ENCODE measurements around the gene CDIPT.
A peak's percentile ranks its signal among the peaks of the same experiment; 100 is the strongest.
"Not testable (repeated sequence)": the region's sequence is repeated elsewhere in the genome, so short reads cannot be mapped to it uniquely, and the experiment has no call there.

The CDIPT gene

DNA sequence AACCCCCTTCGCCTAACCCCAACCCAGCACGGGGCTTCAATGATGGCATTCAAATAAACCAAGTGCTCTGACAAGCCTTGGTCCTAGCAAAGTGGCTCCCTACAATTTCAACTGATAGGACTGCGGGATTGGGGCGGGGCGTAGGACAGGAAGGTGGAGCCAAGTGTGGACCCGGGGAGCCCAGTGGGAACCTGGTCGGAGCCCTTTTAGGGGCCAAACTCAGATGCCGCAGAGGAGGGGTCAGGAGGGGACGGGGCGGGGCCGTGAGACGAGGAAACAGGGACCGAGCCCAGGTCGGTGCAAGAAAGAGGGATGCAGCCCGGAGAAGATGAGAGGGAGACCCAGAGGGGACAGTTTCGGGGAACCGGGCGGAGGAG, 13.2 kb upstream of the CDIPT start:
- Histone ChIP-seq H3K9me3 (ENCODE audit: insufficient read depth, low read depth, low read length) (no peaks in the 10 kb centered on the region), H3K4me3 (ENCODE audit: low read length) (peak overlapping the region; percentile 57), H3K36me3 (ENCODE audit: insufficient read depth, low read length) (peaks cover 14% of the 10 kb centered on the region), H3K27me3 (ENCODE audit: insufficient read depth, low read length) (peaks cover 9% of the 10 kb centered on the region), H3K9ac (ENCODE audit: low read depth, low read length) (no peak overlapping the region), H3K27ac (ENCODE audit: low read depth, low read length) (no peak overlapping the region), H3K4me1 (ENCODE audit: insufficient read depth, low read length) (peaks cover 4% of the 10 kb centered on the region; the same call in 1 of the 2 replicates)
- WGBS = 66% methylated on average over 18 of the region's 18 CpGs

DNA sequence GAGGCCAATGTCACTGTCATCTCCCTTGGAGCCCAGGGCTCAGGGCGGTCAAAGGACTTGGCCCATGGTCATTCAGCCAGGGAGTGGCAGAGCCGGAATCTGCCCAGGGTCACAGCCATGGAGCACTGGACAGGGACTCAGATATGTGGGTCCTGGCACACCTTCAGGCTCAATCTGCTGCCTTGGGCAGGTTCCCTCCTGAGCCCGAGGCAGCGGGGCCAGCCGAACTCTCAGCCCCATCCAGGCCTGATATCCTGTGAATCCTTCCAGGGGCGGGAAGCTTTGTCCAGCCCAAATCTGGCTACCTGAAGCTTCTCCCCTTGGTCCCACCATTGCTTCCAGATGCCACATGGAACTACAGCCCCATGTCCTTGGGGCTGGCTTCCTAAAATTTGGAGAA, 12.2 kb upstream of the CDIPT start:
- Histone ChIP-seq H3K9ac (ENCODE audit: low read depth, low read length) (no peak overlapping the region), H3K27me3 (ENCODE audit: insufficient read depth, low read length) (peaks cover 9% of the 10 kb centered on the region), H3K27ac (ENCODE audit: low read depth, low read length) (no peak overlapping the region), H3K4me1 (ENCODE audit: insufficient read depth, low read length) (peaks cover 4% of the 10 kb centered on the region; the same call in 1 of the 2 replicates), H3K36me3 (ENCODE audit: insufficient read depth, low read length) (peaks cover 14% of the 10 kb centered on the region), H3K9me3 (ENCODE audit: insufficient read depth, low read depth, low read length) (no peaks in the 10 kb centered on the region), H3K4me3 (ENCODE audit: low read length) (no peak overlapping the region)
- 95% methylated on average over 6 of the region's 6 CpGs for WGBS

DNA sequence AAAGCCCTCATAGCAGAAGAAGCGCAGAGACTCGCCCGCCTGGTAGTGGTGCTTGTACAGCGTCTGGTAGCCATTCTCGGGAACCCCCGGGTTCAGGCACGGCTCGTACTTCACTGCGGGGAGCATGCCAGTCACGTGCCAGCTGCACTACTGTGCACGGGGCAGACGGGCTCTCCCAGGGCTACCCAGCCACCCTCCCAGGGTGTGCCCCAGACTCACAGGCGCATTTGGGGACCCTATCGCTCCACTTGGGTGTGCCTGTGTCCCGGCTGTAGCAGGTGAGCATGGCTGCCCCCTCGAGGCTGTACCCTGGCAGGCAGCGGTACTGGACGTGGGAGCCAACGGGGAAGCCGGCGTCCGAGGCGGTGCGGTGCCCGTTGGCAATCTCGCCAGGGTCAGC, 10.3 kb upstream of the CDIPT start:
- peaks cover 4% of the 10 kb centered on the region; the same call in 1 of the 2 replicates for H3K4me1 ChIP-seq (ENCODE audit: insufficient read depth, low read length)
- no peak overlapping the region for H3K4me3 ChIP-seq (ENCODE audit: low read length)
- WGBS = 95% methylated on average over 26 of the region's 26 CpGs

DNA sequence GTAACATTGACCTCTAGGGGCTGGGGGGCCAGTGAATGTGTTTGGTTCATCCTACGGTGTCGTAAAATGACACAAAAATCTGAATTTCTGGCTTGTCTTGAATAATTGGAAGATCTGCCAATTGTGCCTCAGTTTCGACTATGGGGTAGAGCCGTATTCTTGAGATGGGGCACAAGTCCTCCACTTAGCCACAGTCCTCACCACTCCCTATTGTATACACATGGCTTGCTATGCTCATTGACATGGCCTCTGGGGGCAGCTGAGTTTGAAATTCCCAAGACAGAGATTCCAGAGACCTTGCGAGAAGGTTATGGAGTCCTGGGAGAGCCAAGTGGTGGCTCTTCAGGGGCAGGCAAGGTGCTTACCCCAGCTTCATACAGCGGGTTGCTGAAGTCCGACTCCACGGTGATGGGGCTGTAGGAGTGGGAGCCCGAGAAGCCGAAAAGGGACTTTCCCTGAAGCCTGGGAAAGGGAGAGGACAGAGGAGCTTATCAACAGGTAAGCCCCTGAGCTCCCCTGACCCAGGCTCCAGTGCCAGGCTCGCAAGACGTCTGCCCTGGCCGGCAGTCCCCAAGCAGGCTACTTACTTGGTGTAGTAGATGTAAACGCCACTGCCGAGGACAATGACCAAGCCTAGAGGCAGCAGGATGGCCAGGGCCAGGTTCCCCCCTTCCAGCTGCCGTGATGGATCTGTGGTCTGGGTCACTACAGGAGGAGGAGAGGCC, 9.0 kb upstream of the CDIPT start:
- Histone ChIP-seq H3K4me1 (ENCODE audit: insufficient read depth, low read length) (no peaks in the 10 kb centered on the region), H3K9ac (ENCODE audit: low read depth, low read length) (no peak overlapping the region), H3K4me3 (ENCODE audit: low read length) (no peak overlapping the region), H3K27ac (ENCODE audit: low read depth, low read length) (no peak overlapping the region), H3K27me3 (ENCODE audit: insufficient read depth, low read length) (peaks cover 7% of the 10 kb centered on the region), H3K9me3 (ENCODE audit: insufficient read depth, low read depth, low read length) (no peaks in the 10 kb centered on the region), H3K36me3 (ENCODE audit: insufficient read depth, low read length) (0 out of 2 replicates have a peak, but pooled peaks cover 8% of the 10 kb centered on the region)
- WGBS = 95% methylated on average over 16 of the region's 16 CpGs

More for the DNA sequence above, 10.3 kb upstream of the CDIPT start:
- H3K27me3 ChIP-seq (ENCODE audit: insufficient read depth, low read length) = peaks cover 9% of the 10 kb centered on the region
- 0 out of 2 replicates have a peak, but pooled peaks cover 8% of the 10 kb centered on the region for H3K36me3 ChIP-seq (ENCODE audit: insufficient read depth, low read length)
- H3K9ac ChIP-seq (ENCODE audit: low read depth, low read length) = no peak overlapping the region
- H3K9me3 ChIP-seq (ENCODE audit: insufficient read depth, low read depth, low read length) = no peaks in the 10 kb centered on the region
- H3K27ac ChIP-seq (ENCODE audit: low read depth, low read length) = no peak overlapping the region

- H3K4me1 ChIP-seq (ENCODE audit: insufficient read depth, low read length); H3K36me3 ChIP-seq (ENCODE audit: insufficient read depth, low read length); H3K9me3 ChIP-seq (ENCODE audit: insufficient read depth, low read depth, low read length); H3K27ac ChIP-seq (ENCODE audit: low read depth, low read length); H3K9ac ChIP-seq (ENCODE audit: low read depth, low read length); H3K4me3 ChIP-seq (ENCODE audit: low read length); H3K27me3 ChIP-seq (ENCODE audit: insufficient read depth, low read length): not testable (repeated sequence)
- WGBS = 91% methylated on average over 8 of the region's 8 CpGs
These were observed 6.0 kb upstream of the CDIPT start for GRCh38 chr16:29869067-29869466.

- H3K4me1 ChIP-seq (ENCODE audit: insufficient read depth, low read length) = no peaks in the 10 kb centered on the region
- H3K4me3 ChIP-seq (ENCODE audit: low read length) = no peak overlapping the region
- no peak overlapping the region for H3K9ac ChIP-seq (ENCODE audit: low read depth, low read length)
- no peaks in the 10 kb centered on the region for H3K9me3 ChIP-seq (ENCODE audit: insufficient read depth, low read depth, low read length)
- H3K27me3 ChIP-seq (ENCODE audit: insufficient read depth, low read length) = no peaks in the 10 kb centered on the region
- WGBS = 89% methylated on average over 8 of the region's 8 CpGs
- 0 out of 2 replicates have a peak, but pooled peaks cover 8% of the 10 kb centered on the region for H3K36me3 ChIP-seq (ENCODE audit: insufficient read depth, low read length)
- H3K27ac ChIP-seq (ENCODE audit: low read depth, low read length) = no peak overlapping the region
These were observed 5.5 kb upstream of the CDIPT start for GRCh38 chr16:29868396-29869009.

GRCh38 chr16:29864205-29864604, 1.2 kb upstream of the CDIPT start:
- Histone ChIP-seq H3K9ac (ENCODE audit: low read depth, low read length) (no peak overlapping the region), H3K27me3 (ENCODE audit: insufficient read depth, low read length) (no peaks in the 10 kb centered on the region), H3K4me1 (ENCODE audit: insufficient read depth, low read length) (no peaks in the 10 kb centered on the region), H3K9me3 (ENCODE audit: insufficient read depth, low read depth, low read length) (no peaks in the 10 kb centered on the region), H3K27ac (ENCODE audit: low read depth, low read length) (no peak overlapping the region), H3K4me3 (ENCODE audit: low read length) (no peak overlapping the region), H3K36me3 (ENCODE audit: insufficient read depth, low read length) (peaks cover 14% of the 10 kb centered on the region)
- WGBS = 92% methylated on average over 9 of the region's 9 CpGs

DNA sequence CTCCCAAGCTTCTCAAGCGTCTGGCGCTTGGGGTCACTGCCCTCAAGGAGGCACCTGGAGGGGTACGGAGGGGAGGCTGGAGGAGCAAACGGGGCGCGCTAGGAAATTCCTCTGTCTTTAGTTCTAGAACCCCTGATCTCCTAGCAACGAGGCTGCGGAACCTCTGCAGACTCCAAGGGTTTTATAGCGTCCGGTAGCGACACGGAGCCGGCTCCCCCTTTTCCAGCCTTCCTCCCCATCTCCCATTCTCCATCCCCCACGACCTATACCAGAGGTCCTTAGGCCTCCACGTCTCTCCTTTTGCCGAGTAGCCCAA, 601 bp upstream of the CDIPT start:
- Histone ChIP-seq H3K9me3 (ENCODE audit: insufficient read depth, low read depth, low read length) (no peaks in the 10 kb centered on the region), H3K27ac (ENCODE audit: low read depth, low read length) (no peak overlapping the region), H3K9ac (ENCODE audit: low read depth, low read length) (no peak overlapping the region), H3K4me1 (ENCODE audit: insufficient read depth, low read length) (no peaks in the 10 kb centered on the region), H3K36me3 (ENCODE audit: insufficient read depth, low read length) (peaks cover 17% of the 10 kb centered on the region), H3K4me3 (ENCODE audit: low read length) (peak overlapping the region; percentile 97), H3K27me3 (ENCODE audit: insufficient read depth, low read length) (no peaks in the 10 kb centered on the region)
- 37% methylated on average over 16 of the region's 16 CpGs for WGBS

- no peaks in the 10 kb centered on the region for H3K4me1 ChIP-seq (ENCODE audit: insufficient read depth, low read length)
- H3K27me3 ChIP-seq (ENCODE audit: insufficient read depth, low read length) = no peaks in the 10 kb centered on the region
- H3K4me3 ChIP-seq (ENCODE audit: low read length) = peak overlapping the region; percentile 97
- no peaks in the 10 kb centered on the region for H3K9me3 ChIP-seq (ENCODE audit: insufficient read depth, low read depth, low read length)
- WGBS = 3% methylated on average over 27 of the region's 27 CpGs
- H3K9ac ChIP-seq (ENCODE audit: low read depth, low read length) = peak overlapping the region; percentile 92
- H3K36me3 ChIP-seq (ENCODE audit: insufficient read depth, low read length) = peaks cover 22% of the 10 kb centered on the region
- peak overlapping the region; percentile 95; the same call in 1 of the 2 replicates for H3K27ac ChIP-seq (ENCODE audit: low read depth, low read length)
These were observed 593 bp downstream of the CDIPT start for GRCh38 chr16:29862383-29862883.

DNA sequence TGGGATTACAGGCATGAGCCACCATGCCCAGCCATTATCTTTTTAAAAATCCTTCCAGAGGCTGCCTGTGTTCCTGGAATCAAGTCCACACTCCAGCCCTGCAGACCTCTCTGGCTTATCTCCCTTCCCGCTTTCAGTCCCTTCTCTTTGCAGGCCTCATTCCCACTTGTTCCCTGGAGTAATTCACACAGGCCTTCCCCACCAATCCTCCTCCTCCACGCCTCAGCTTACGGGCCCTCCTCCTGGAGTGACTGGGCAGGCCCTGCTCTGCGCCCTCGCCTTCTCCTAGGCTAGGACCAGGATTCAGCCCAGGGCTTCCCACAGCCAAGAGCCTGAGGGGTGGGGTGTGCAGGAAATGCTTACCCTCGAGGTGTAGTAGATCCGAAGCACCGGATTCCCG, 2.8 kb downstream of the CDIPT start:
- no peak overlapping the region for H3K9ac ChIP-seq (ENCODE audit: low read depth, low read length)
- no peaks in the 10 kb centered on the region for H3K27me3 ChIP-seq (ENCODE audit: insufficient read depth, low read length)
- no peak overlapping the region for H3K27ac ChIP-seq (ENCODE audit: low read depth, low read length)
- peaks cover 22% of the 10 kb centered on the region for H3K36me3 ChIP-seq (ENCODE audit: insufficient read depth, low read length)
- WGBS = 92% methylated on average over 9 of the region's 9 CpGs
- no peaks in the 10 kb centered on the region for H3K4me1 ChIP-seq (ENCODE audit: insufficient read depth, low read length)
- H3K4me3 ChIP-seq (ENCODE audit: low read length) = no peak overlapping the region
- no peaks in the 10 kb centered on the region for H3K9me3 ChIP-seq (ENCODE audit: insufficient read depth, low read depth, low read length)

GRCh38 chr16:29858974-29859373, 4.1 kb downstream of the CDIPT start:
- Histone ChIP-seq H3K36me3 (ENCODE audit: insufficient read depth, low read length) (peaks cover 22% of the 10 kb centered on the region), H3K27ac (ENCODE audit: low read depth, low read length) (no peak overlapping the region), H3K9me3 (ENCODE audit: insufficient read depth, low read depth, low read length) (no peaks in the 10 kb centered on the region), H3K9ac (ENCODE audit: low read depth, low read length) (no peak overlapping the region), H3K27me3 (ENCODE audit: insufficient read depth, low read length) (no peaks in the 10 kb centered on the region), H3K4me1 (ENCODE audit: insufficient read depth, low read length) (no peaks in the 10 kb centered on the region), H3K4me3 (ENCODE audit: low read length) (no peak overlapping the region)
- 94% methylated on average over 19 of the region's 19 CpGs for WGBS

Measured in HUES64 (cell line).